ENCODE data around the gene KBTBD13. TPM values are rescaled to one million over a fixed set of nuclear protein-coding genes. Genes with fewer than 3 reads are reported as not detected.

The KBTBD13 gene
- total RNA-seq, 4 donors from 2014 or later, result not detected

GRCh38 chr15:65028921-65029735, 47.4 kb upstream of the KBTBD13 start, which contains the start of gene MTFMT:
Gene MTFMT, minus strand, starts transcription at chr15:65029639. Its CDS starts 26 bp downstream, at chr15:65029613.
- Histone ChIP-seq H3K27me3 (no peaks in the 10 kb centered on the region), H3K4me3 (peak within 1 kb of the TSS; percentile 62 to 98 (median 91)), H3K9me3 (no peaks in the 10 kb centered on the region), H3K36me3 (peaks cover 0 to 14% (median 7%) of the 10 kb centered on the region in 4 donors), H3K4me1 (peaks cover 11 to 26% (median 17%) of the 10 kb centered on the region in 4 donors), H3K27ac (peak within 1 kb of the TSS; percentile 85 to 91 (median 89))
- in situ Hi-C loops (cut with MboI; ENCODE audit: low pct_ligation_motif_present in 1 of 4, low pct_unique_long_range_greater_than_20kb in 1 of 4, low sequenced_read_pairs in 3 of 4), result loop anchor here in 3 of 4 donors (25.0 kb wide), 1 partner anchor 258 kb away; the partner anchor contains the start of genes PARP16 (in 3 of the 3) and RNU5A-1 (in 3 of the 3)
- 1% methylated on average over 53 of the region's 73 CpGs; no CpG with 5 or more reads in 1 of the 2 donors for WGBS, 2 donors (ENCODE audit: low coverage in 1 of 2)
- TF ChIP-seq POLR2AphosphoS5 (IDR thresholded peaks at IDR 0.05), result peak; percentile 98 to 100 (median 98)
- TF ChIP-seq EP300 (IDR thresholded peaks at IDR 0.05; ENCODE audit: low read depth), result no peak
- peak; percentile 92 for TF ChIP-seq POLR2A (IDR thresholded peaks at IDR 0.05)
- TF ChIP-seq, protein P1, sequence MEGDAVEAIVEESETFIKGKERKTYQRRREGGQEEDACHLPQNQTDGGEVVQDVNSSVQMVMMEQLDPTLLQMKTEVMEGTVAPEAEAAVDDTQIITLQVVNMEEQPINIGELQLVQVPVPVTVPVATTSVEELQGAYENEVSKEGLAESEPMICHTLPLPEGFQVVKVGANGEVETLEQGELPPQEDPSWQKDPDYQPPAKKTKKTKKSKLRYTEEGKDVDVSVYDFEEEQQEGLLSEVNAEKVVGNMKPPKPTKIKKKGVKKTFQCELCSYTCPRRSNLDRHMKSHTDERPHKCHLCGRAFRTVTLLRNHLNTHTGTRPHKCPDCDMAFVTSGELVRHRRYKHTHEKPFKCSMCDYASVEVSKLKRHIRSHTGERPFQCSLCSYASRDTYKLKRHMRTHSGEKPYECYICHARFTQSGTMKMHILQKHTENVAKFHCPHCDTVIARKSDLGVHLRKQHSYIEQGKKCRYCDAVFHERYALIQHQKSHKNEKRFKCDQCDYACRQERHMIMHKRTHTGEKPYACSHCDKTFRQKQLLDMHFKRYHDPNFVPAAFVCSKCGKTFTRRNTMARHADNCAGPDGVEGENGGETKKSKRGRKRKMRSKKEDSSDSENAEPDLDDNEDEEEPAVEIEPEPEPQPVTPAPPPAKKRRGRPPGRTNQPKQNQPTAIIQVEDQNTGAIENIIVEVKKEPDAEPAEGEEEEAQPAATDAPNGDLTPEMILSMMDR (IDR thresholded peaks at IDR 0.05), result no peak
- DNase-seq, result peak; percentile 95
- intact Hi-C loops (cut with DNase I; ENCODE audit: low total_unique reads), result no loop called here

DNA sequence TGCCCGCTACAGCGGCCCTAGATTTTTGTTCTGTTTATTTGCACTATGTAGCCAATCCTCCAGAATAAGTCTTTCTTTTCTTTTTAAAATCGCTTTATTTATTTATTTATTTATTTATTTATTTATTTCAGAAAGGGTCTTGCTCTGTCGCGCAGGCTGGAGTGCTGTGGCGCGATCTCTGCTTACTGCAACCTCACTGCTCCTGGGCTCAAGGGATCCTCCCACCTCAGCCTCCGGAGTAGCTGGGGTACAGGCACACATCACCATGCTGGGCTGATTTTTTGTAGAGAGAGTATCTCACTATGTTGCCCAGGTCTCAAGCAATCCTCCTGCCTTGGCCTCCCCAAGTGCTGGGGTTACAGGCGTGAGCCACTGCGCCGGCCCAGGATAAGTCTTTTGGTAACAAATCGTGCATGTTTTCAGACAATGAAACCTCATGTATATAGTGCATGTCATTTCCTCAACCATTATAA, 46.8 kb upstream of the KBTBD13 start:
- intact Hi-C loops (cut with DNase I; ENCODE audit: low total_unique reads), result no loop called here
- Histone ChIP-seq H3K27ac (peak overlapping the region; percentile 85 to 91 (median 89)), H3K4me3 (peak overlapping the region in 3 of 4 donors; percentile 88 to 98 (median 94)), H3K36me3 (peaks cover 0 to 14% (median 7%) of the 10 kb centered on the region in 4 donors), H3K4me1 (peaks cover 11 to 26% (median 17%) of the 10 kb centered on the region in 4 donors), H3K27me3 (no peaks in the 10 kb centered on the region), H3K9me3 (no peaks in the 10 kb centered on the region)
- TF ChIP-seq, protein P1 (IDR thresholded peaks at IDR 0.05), result no peak
- in situ Hi-C loops (cut with MboI; ENCODE audit: low pct_ligation_motif_present in 1 of 4, low pct_unique_long_range_greater_than_20kb in 1 of 4, low sequenced_read_pairs in 3 of 4), result loop anchor here in 3 of 4 donors (10.0 to 25.0 kb wide), 3 partner anchors 55 to 258 kb away; partner anchors contain the start of genes PARP16 (in 3 of the 3) and RNU5A-1 (in 3 of the 3)
- DNase-seq, result no peak
- WGBS, 2 donors (ENCODE audit: low coverage in 1 of 2), result 60% methylated on average over 12 of the region's 12 CpGs; no CpG with 5 or more reads in 1 of the 2 donors

- H3K36me3 ChIP-seq, result no peaks in the 10 kb centered on the region
- H3K9me3 ChIP-seq, result no peaks in the 10 kb centered on the region
- WGBS, 2 donors (ENCODE audit: low coverage in 1 of 2), result 23 to 27% methylated on average over 3 to 12 of the region's 13 CpGs
- TF ChIP-seq EP300 (IDR thresholded peaks at IDR 0.05; ENCODE audit: low read depth) (no peak), POLR2AphosphoS5 (IDR thresholded peaks at IDR 0.05) (peak in 1 of 3 donors; percentile 18), POLR2A (IDR thresholded peaks at IDR 0.05) (no peak)
- TF ChIP-seq, protein P1 (IDR thresholded peaks at IDR 0.05), result peak; percentile 61 to 94 (median 76)
- no peaks in the 10 kb centered on the region for H3K27me3 ChIP-seq
- intact Hi-C loops (cut with DNase I; ENCODE audit: low total_unique reads) (no loop called here), in situ Hi-C loops (cut with MboI; ENCODE audit: low pct_ligation_motif_present in 1 of 4, low pct_unique_long_range_greater_than_20kb in 1 of 4, low sequenced_read_pairs in 3 of 4) (loop anchor here in 3 of 4 donors (10.0 to 25.0 kb wide), 3 partner anchors 52 to 254 kb away; partner anchors contain the start of genes PARP16 (in 3 of the 3) and RNU5A-1 (in 3 of the 3))
- peak; percentile 85 for DNase-seq
- H3K4me3 ChIP-seq, result no peak overlapping the region
- H3K27ac ChIP-seq, result peak overlapping the region in 2 of 4 donors; percentile 17 to 25
- peaks cover 7 to 35% (median 17%) of the 10 kb centered on the region in 4 donors for H3K4me1 ChIP-seq
These were observed 43.6 kb upstream of the KBTBD13 start for GRCh38 chr15:65032801-65033537.

Measured in transverse colon (tissue), 4 donors.